Thyroid gland (tissue), 4 donors: ENCODE results near the gene FGF23. TPM values are rescaled to one million over a fixed set of nuclear protein-coding genes. Genes with fewer than 3 reads are reported as not detected.

Experiments used
- DNase-seq, 2 donors: peaks; one replicate each; pipeline ENCODE4 v3.0.0-alpha.2; 2019
- H3K27ac ChIP-seq, 3 donors: fragments of 200-600 bp; sonication (generic); 1 replicate in 2 of 3; 2 replicates in 1 of 3; pipeline ENCODE4 v1.5.1; 2016 to 2019; ENCODE audit warnings: mild to moderate bottlenecking in 1 of 3, moderate library complexity in 1 of 3
- H3K27me3 ChIP-seq: fragments of 200-600 bp; sonication (generic); one replicate; pipeline ENCODE4 v1.5.1; 2019
- H3K36me3 ChIP-seq, 2 donors: fragments of 200-600 bp; sonication (generic); one replicate each; pipeline ENCODE4 v1.5.1; 2016 to 2019
- H3K4me1 ChIP-seq, 2 donors: fragments of 200-600 bp; sonication (generic); one replicate each; pipeline ENCODE4 v1.5.1; 2017 to 2019
- H3K4me3 ChIP-seq, 3 donors: fragments of 200-600 bp; sonication (generic); replicated peaks in 1 of 3; 1 replicate in 2 of 3; 2 replicates in 1 of 3; pipeline ENCODE4 v1.5.1; 2016; ENCODE audit warnings: mild to moderate bottlenecking in 1 of 3
- H3K9me3 ChIP-seq: fragments of 200-600 bp; sonication (generic); one replicate; pipeline ENCODE4 v1.5.1; 2017
- POLR2A ChIP-seq, 2 donors: fragments of 450-650 bp; IDR thresholded peaks; one replicate each; pipeline ENCODE4 v1.6.1; 2017; ENCODE audit warnings: antibody characterized with exemption in 2 of 2, mild to moderate bottlenecking in 2 of 2, moderate library complexity in 1 of 2
- WGBS, 2 donors: methylation state at CpG; one replicate each; pipeline ENCODE4 v1.1.5; 2017; 5-methylcytosine and 5-hydroxymethylcytosine counted together
- intact Hi-C: fragments of 100-400 bp; cut with DNase I; formaldehyde crosslinking; loops from one replicate; pipeline ENCODE4 v1.15.1; 2023
- total RNA-seq, 4 donors: library from RNA; depleted of rRNA; stranded (reverse); fragments of >200 nt; gene quantifications; one replicate each; pipeline ENCODE4 v1.2.3, GENCODE V29; 2016
- TF ChIP-seq, protein P1 (sequence below), 6 experiments: fragments of 200-600 bp in 3 of 6; fragments of 450-650 bp in 3 of 6; sonication (generic) in 3 of 6; IDR thresholded peaks; one replicate each; pipeline ENCODE4 v1.5.1; 2016 to 2019; ENCODE audit warnings: antibody characterized with exemption in 6 of 6, mild to moderate bottlenecking in 2 of 6, inconsistent platforms in 1 of 6, moderate library complexity in 1 of 6

FGF23 gene
- total RNA-seq, 4 donors from 2014 or later: not detected

DNA sequence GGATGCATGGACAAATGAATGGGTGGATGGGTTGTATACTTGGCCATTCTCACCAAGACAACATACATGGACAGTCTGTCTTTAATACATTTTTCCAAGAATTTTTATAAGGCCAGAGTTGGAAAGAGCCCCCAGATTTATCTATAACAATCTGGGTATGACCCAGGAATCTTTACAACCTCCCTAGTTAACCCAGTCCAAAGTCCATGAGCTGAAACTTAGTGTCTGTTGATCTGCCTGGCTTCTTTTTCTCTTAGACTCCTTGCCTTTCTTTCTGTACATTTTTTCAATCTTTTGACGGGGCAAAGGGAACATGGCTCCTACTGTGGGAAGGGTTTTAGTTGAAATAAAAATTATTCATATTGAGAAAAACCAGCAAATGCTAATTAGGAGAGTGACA, 740 bp downstream of the FGF23 start:
- no peak overlapping the region for H3K27ac ChIP-seq
- TF ChIP-seq, protein P1, sequence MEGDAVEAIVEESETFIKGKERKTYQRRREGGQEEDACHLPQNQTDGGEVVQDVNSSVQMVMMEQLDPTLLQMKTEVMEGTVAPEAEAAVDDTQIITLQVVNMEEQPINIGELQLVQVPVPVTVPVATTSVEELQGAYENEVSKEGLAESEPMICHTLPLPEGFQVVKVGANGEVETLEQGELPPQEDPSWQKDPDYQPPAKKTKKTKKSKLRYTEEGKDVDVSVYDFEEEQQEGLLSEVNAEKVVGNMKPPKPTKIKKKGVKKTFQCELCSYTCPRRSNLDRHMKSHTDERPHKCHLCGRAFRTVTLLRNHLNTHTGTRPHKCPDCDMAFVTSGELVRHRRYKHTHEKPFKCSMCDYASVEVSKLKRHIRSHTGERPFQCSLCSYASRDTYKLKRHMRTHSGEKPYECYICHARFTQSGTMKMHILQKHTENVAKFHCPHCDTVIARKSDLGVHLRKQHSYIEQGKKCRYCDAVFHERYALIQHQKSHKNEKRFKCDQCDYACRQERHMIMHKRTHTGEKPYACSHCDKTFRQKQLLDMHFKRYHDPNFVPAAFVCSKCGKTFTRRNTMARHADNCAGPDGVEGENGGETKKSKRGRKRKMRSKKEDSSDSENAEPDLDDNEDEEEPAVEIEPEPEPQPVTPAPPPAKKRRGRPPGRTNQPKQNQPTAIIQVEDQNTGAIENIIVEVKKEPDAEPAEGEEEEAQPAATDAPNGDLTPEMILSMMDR (IDR thresholded peaks at IDR 0.05): no peak
- TF ChIP-seq POLR2A (IDR thresholded peaks at IDR 0.05): no peak
- WGBS, 2 donors: 86 to 93% methylated on average over 1 of the region's 1 CpG
- H3K27me3 ChIP-seq: no peaks in the 10 kb centered on the region
- no peaks in the 10 kb centered on the region for H3K4me1 ChIP-seq
- no peaks in the 10 kb centered on the region for H3K36me3 ChIP-seq
- intact Hi-C loops: no loop called here
- no peaks in the 10 kb centered on the region for H3K9me3 ChIP-seq
- DNase-seq: no peak
- no peak overlapping the region for H3K4me3 ChIP-seq

DNA sequence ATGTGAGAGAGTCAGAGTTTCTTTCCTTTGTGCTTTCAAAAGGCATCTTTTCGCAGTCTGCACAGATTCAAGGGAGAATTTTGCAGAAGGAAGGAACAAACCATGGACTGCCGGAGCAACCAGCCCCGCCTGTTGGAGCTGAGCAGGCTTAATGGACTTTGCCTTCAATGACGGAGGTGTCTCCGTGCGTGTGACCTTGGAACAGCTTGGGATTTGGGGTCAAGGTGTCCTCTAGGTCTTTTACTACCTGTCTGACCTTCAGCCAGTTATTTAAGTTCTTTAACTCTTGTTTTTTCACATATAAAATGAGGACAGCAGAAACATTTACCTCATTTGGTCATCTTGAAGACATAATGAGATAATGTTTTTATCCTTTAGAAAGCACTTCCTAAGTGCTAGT, 4.1 kb downstream of the FGF23 start:
- H3K9me3 ChIP-seq: no peaks in the 10 kb centered on the region
- H3K4me1 ChIP-seq: no peaks in the 10 kb centered on the region
- no peak overlapping the region for H3K4me3 ChIP-seq
- H3K36me3 ChIP-seq: no peaks in the 10 kb centered on the region
- no peak for DNase-seq
- intact Hi-C loops: no loop called here
- H3K27ac ChIP-seq: no peak overlapping the region
- no peaks in the 10 kb centered on the region for H3K27me3 ChIP-seq
- 80 to 82% methylated on average over 6 of the region's 6 CpGs for WGBS, 2 donors
- TF ChIP-seq, protein P1 (IDR thresholded peaks at IDR 0.05): no peak
- TF ChIP-seq POLR2A (IDR thresholded peaks at IDR 0.05): no peak

DNA sequence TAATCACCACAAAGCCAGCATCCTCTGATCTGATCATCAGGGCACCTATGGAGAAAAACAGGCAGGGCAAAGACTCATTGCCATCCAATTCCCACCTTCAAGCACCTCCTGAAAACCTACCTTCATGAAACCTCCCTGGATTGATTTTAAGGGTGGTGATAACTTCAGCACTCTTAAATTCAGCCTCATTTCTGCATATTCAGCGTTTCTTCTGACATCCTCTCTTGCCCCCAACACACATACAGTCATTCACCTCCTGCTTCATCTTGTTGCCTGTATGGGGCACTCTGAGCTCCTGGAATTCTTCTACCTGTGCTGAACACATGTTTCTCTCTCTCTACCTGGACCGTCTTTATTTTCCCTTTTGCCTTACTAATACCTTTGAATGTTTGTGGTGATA, 6.9 kb downstream of the FGF23 start:
- H3K4me3 ChIP-seq: no peak overlapping the region
- H3K27me3 ChIP-seq: no peaks in the 10 kb centered on the region
- no peak for DNase-seq
- intact Hi-C loops: no loop called here
- no peak for TF ChIP-seq POLR2A (IDR thresholded peaks at IDR 0.05)
- TF ChIP-seq, protein P1 (IDR thresholded peaks at IDR 0.05): no peak
- no peaks in the 10 kb centered on the region for H3K36me3 ChIP-seq
- no peak overlapping the region for H3K27ac ChIP-seq
- H3K9me3 ChIP-seq: no peaks in the 10 kb centered on the region
- 91 to 93% methylated on average over 2 of the region's 2 CpGs for WGBS, 2 donors
- H3K4me1 ChIP-seq: no peaks in the 10 kb centered on the region

DNA sequence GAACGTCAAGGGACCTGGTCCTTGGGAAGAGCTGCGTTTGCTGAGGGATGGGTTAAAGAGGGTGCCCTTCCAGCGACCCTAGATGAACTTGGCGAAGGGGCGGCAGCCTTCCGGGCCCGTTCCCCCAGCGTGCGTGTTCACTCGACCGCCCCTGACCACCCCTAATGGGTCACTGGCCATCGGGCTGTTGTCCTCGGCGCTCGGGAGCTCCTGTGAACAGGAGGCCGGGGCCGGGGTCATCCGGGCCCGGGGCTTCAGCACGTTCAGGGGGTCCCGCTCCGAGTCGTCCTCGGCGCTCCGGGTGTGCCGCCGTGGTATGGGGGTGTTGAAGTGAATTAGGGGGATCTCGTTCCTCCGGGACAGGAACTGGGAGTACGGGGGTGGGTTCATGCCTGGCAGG, 9.2 kb downstream of the FGF23 start:
- H3K36me3 ChIP-seq: no peaks in the 10 kb centered on the region
- H3K4me3 ChIP-seq: no peak overlapping the region
- no peak overlapping the region for H3K27ac ChIP-seq
- H3K27me3 ChIP-seq: no peaks in the 10 kb centered on the region
- DNase-seq: no peak
- H3K4me1 ChIP-seq: no peaks in the 10 kb centered on the region
- TF ChIP-seq POLR2A (IDR thresholded peaks at IDR 0.05): no peak
- TF ChIP-seq, protein P1 (IDR thresholded peaks at IDR 0.05): no peak
- intact Hi-C loops: no loop called here
- 92 to 93% methylated on average over 7 to 21 of the region's 31 CpGs for WGBS, 2 donors
- no peaks in the 10 kb centered on the region for H3K9me3 ChIP-seq

DNA sequence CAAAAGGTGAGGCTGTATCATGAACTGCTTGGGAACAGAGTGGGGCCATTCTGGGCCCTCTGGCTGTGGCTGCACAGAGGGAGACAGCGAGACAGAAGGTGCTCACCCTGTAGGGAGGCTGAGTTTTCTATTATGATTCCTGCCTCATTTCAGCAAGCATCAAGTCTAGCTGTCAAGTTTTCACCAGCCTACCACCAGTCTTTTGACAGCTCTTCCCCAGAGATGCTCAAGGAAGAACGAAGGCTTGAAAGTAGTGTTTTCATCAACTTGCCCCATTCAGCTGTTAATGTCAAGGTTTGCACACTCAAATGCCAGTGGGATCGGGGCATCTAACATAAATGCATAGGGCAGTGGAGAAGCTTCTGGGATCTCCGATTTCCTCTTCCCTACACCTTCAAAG, 10.0 kb downstream of the FGF23 start:
- H3K9me3 ChIP-seq: no peaks in the 10 kb centered on the region
- no peaks in the 10 kb centered on the region for H3K36me3 ChIP-seq
- no peak for DNase-seq
- H3K4me3 ChIP-seq: no peak overlapping the region
- 91% methylated on average over 4 of the region's 4 CpGs for WGBS, 2 donors
- TF ChIP-seq, protein P1 (IDR thresholded peaks at IDR 0.05): no peak
- TF ChIP-seq POLR2A (IDR thresholded peaks at IDR 0.05): no peak
- intact Hi-C loops: no loop called here
- H3K27me3 ChIP-seq: no peaks in the 10 kb centered on the region
- no peaks in the 10 kb centered on the region for H3K4me1 ChIP-seq
- no peak overlapping the region for H3K27ac ChIP-seq
